CD14-positive monocyte (primary cell): ENCODE results near the gene EML4. TPM values are rescaled to one million over a fixed set of nuclear protein-coding genes. Genes with fewer than 3 reads are reported as not detected.

ENCODE experiments used
- DNase-seq, 3 donors: peaks; one replicate each; pipeline ENCODE4 v3.0.0-alpha.2; 2011 to 2022
- H2AFZ ChIP-seq: 2 replicates; pipeline ENCODE4 v1.6.0; 2012; ENCODE audit warnings: mild to moderate bottlenecking, low read depth, low read length, inconsistent platforms; ENCODE audit not compliant: insufficient read depth, poor library complexity, severe bottlenecking
- H3K27ac ChIP-seq, 2 donors: 1 replicate in 1 of 2; 2 replicates in 1 of 2; pipeline ENCODE4 v1.5.1; 2012 to 2013; ENCODE audit warnings: low read length in 2 of 2, control low read depth in 1 of 2, inconsistent platforms in 1 of 2, low read depth in 1 of 2, mild to moderate bottlenecking in 1 of 2
- H3K27me3 ChIP-seq, 2 donors: one replicate each; pipeline versions ENCODE4 v1.6.0 to v1.6.1; 2011 to 2013; ENCODE audit warnings: low read length in 2 of 2; ENCODE audit not compliant: control insufficient read depth in 2 of 2, insufficient read depth in 2 of 2
- H3K36me3 ChIP-seq, 2 donors: replicated peaks in 1 of 2; 1 replicate in 1 of 2; 2 replicates in 1 of 2; pipeline versions ENCODE4 v1.5.1 to v1.6.1; 2012 to 2013; ENCODE audit warnings: low read length in 2 of 2, control low read depth in 1 of 2, inconsistent platforms in 1 of 2, mild to moderate bottlenecking in 1 of 2; ENCODE audit not compliant: insufficient read depth in 2 of 2, control insufficient read depth in 1 of 2
- H3K4me1 ChIP-seq, 2 donors: 1 replicate in 1 of 2; 2 replicates in 1 of 2; pipeline versions ENCODE4 v1.5.1 to v1.6.1; 2012 to 2013; ENCODE audit warnings: low read length in 2 of 2, control low read depth in 1 of 2, inconsistent platforms in 1 of 2, mild to moderate bottlenecking in 1 of 2, moderate library complexity in 1 of 2; ENCODE audit not compliant: insufficient read depth in 2 of 2, control insufficient read depth in 1 of 2
- H3K4me2 ChIP-seq: replicated peaks from 2 replicates; pipeline ENCODE3; 2012; ENCODE audit warnings: low read length, moderate library complexity, mild to moderate bottlenecking; ENCODE audit not compliant: poor library complexity, severe bottlenecking; ENCODE audit errors: extremely low read depth
- H3K4me3 ChIP-seq, 3 experiments: fragments of 200-600 bp in 1 of 3; sonication (generic) in 1 of 3; replicated peaks in 1 of 3; 1 replicate in 2 of 3; 2 replicates in 1 of 3; pipeline ENCODE4 v1.5.1; 2011 to 2013; ENCODE audit warnings: low read length in 3 of 3, mild to moderate bottlenecking in 3 of 3, control low read depth in 2 of 3, low read depth in 2 of 3, inconsistent platforms in 1 of 3, moderate library complexity in 1 of 3
- H3K79me2 ChIP-seq: 2 replicates; pipeline ENCODE4 v1.6.0; 2012; ENCODE audit warnings: mild to moderate bottlenecking, control low read depth, inconsistent platforms, low read length, moderate library complexity; ENCODE audit not compliant: insufficient read depth
- H3K9ac ChIP-seq: 2 replicates; pipeline ENCODE4 v1.6.0; 2017; ENCODE audit warnings: low read length, mild to moderate bottlenecking; ENCODE audit not compliant: insufficient read depth, poor library complexity, severe bottlenecking
- H3K9me3 ChIP-seq, 2 donors: replicated peaks in 1 of 2; 1 replicate in 1 of 2; 2 replicates in 1 of 2; pipeline versions ENCODE4 v1.5.1 to v1.6.1; 2012 to 2013; ENCODE audit warnings: low read length in 2 of 2, control low read depth in 1 of 2; ENCODE audit not compliant: control insufficient read depth in 1 of 2, insufficient read depth in 1 of 2
- H4K20me1 ChIP-seq: 2 replicates; pipeline ENCODE4 v1.6.0; 2012; ENCODE audit warnings: mild to moderate bottlenecking, low read length, control low read depth, moderate library complexity; ENCODE audit not compliant: insufficient read depth
- H3K27ac Mint-ChIP-seq, 7 donors: one replicate each; pipeline ENCODE4 v1.8.0; 2020; ENCODE audit warnings: mild to moderate bottlenecking in 7 of 7, mixed read lengths in 7 of 7, moderate library complexity in 6 of 7, inconsistent platforms in 2 of 7
- H3K27me3 Mint-ChIP-seq, 3 donors: one replicate each; pipeline ENCODE4 v1.8.0; 2021 to 2022; ENCODE audit warnings: low read depth in 3 of 3, mild to moderate bottlenecking in 3 of 3, mixed read lengths in 3 of 3, moderate library complexity in 3 of 3, inconsistent platforms in 1 of 3
- H3K36me3 Mint-ChIP-seq, 2 donors: one replicate each; pipeline ENCODE4 v1.8.0; 2020; ENCODE audit warnings: mixed read lengths in 2 of 2, inconsistent platforms in 1 of 2, mild to moderate bottlenecking in 1 of 2
- H3K4me1 Mint-ChIP-seq: one replicate; pipeline ENCODE4 v1.8.0; 2020; ENCODE audit warnings: mild to moderate bottlenecking, mixed read lengths
- H3K4me3 Mint-ChIP-seq, 2 donors: one replicate each; pipeline ENCODE4 v1.8.0; 2020; ENCODE audit warnings: mild to moderate bottlenecking in 2 of 2, mixed read lengths in 2 of 2, moderate library complexity in 1 of 2
- H3K9me3 Mint-ChIP-seq, 7 donors: one replicate each; pipeline ENCODE4 v1.8.0; 2020 to 2022; ENCODE audit warnings: mixed read lengths in 7 of 7, mild to moderate bottlenecking in 6 of 7, moderate library complexity in 6 of 7, inconsistent platforms in 2 of 7
- CTCF ChIP-seq: fragments of 200-600 bp; IDR thresholded peaks from one replicate; pipeline ENCODE4 v1.8.0; 2022; ENCODE audit warnings: antibody characterized with exemption, mild to moderate bottlenecking
- WGBS: methylation state at CpG from one replicate; pipeline ENCODE4 v1.1.5; 2013; ENCODE audit warnings: missing lambda C conversion rate; ENCODE audit not compliant: insufficient coverage; 5-methylcytosine and 5-hydroxymethylcytosine counted together
- intact Hi-C, 2 donors: fragments of 100-400 bp; cut with micrococcal nuclease; formaldehyde crosslinking; loops; one replicate each; pipeline versions ENCODE4 v1.15.0 to v1.15.1; 2023
- polyA plus RNA-seq, 3 donors: library from polyadenylated mRNA; depleted of rRNA in 1 of 3; unstranded in 2 of 3; stranded (reverse) in 1 of 3; fragments of 300-500 nt in 2 of 3; fragments of >200 nt in 1 of 3; fragmentation: Illumina TruSeq in 2 of 3; gene quantifications; 1 replicate in 2 of 3; 2 replicates in 1 of 3; pipeline ENCODE4 v1.2.3, GENCODE V29; 2012 to 2021

EML4 gene
- polyA plus RNA-seq, 3 donors = 11.5 to 24.3 (median 15.0) TPM

GRCh38 chr2:42183775-42184174, 14.6 kb downstream of the EML4 start:
- Mint-ChIP-seq H3K9me3 (no peaks in the 10 kb centered on the region), H3K4me3 (no peak overlapping the region), H3K36me3 (peaks cover 6 to 18% of the 10 kb centered on the region in 2 donors), H3K27me3 (no peaks in the 10 kb centered on the region), H3K27ac (no peak overlapping the region), H3K4me1 (peaks cover 28% of the 10 kb centered on the region)
- Histone ChIP-seq H2AFZ (no peak overlapping the region), H3K4me3 (no peak overlapping the region), H3K27ac (no peak overlapping the region), H3K27me3 (no peaks in the 10 kb centered on the region), H3K9ac (no peak overlapping the region), H3K4me1 (peaks cover 11% of the 10 kb centered on the region in 2 donors), H3K4me2 (no peak overlapping the region), H3K79me2 (peaks cover 80% of the 10 kb centered on the region), H4K20me1 (peaks cover 91% of the 10 kb centered on the region), H3K36me3 (no peaks in the 10 kb centered on the region), H3K9me3 (no peaks in the 10 kb centered on the region)
- no CpG with 5 or more reads among the region's 1 CpG for WGBS
- intact Hi-C loops = no loop called here
- TF ChIP-seq CTCF = no peak
- no peak for DNase-seq

- Histone ChIP-seq H3K27ac (no peak overlapping the region), H3K79me2 (peaks cover 80% of the 10 kb centered on the region), H3K4me3 (no peak overlapping the region), H3K4me1 (peaks cover 11% of the 10 kb centered on the region in 2 donors), H4K20me1 (peaks cover 92% of the 10 kb centered on the region), H3K9me3 (no peaks in the 10 kb centered on the region), H3K4me2 (no peak overlapping the region), H3K36me3 (no peaks in the 10 kb centered on the region), H3K9ac (no peak overlapping the region), H2AFZ (no peak overlapping the region), H3K27me3 (no peaks in the 10 kb centered on the region)
- H3K9me3 Mint-ChIP-seq = no peaks in the 10 kb centered on the region
- intact Hi-C loops = no loop called here
- H3K27me3 Mint-ChIP-seq = no peaks in the 10 kb centered on the region
- H3K36me3 Mint-ChIP-seq = peaks cover 6 to 13% of the 10 kb centered on the region in 2 donors
- 100% methylated on average over 3 of the region's 3 CpGs for WGBS
- H3K27ac Mint-ChIP-seq = no peak overlapping the region
- H3K4me1 Mint-ChIP-seq = peaks cover 28% of the 10 kb centered on the region
- no peak overlapping the region for H3K4me3 Mint-ChIP-seq
- DNase-seq = no peak
- TF ChIP-seq CTCF = no peak
These were observed 15.2 kb downstream of the EML4 start for GRCh38 chr2:42184346-42184745.
